GM21528 (cell line): Measurements from ENCODE around the gene RGS3.
"Not testable (repeated sequence)": the region's sequence is repeated elsewhere in the genome, so short reads cannot be mapped to it uniquely, and the experiment has no call there.

Source experiments
- ATAC-seq: cut with Tn5 transposase; IDR thresholded peaks from one replicate; pipeline ENCODE4 v1.9.1; 2021; ENCODE audit warnings: mild to moderate bottlenecking, moderate library complexity; ENCODE audit not compliant: unreplicated experiment, low FRiP score

Gene RGS3

GRCh38 chr9:113463418-113464285 is at the start of gene RGS3:
TSS of gene RGS3 (plus strand) at chr9:113463727. CDS start at chr9:113463803, 76 bp downstream.
- no peak for ATAC-seq

- peak; percentile 94 for ATAC-seq
Observed at GRCh38 chr9:113416149-113416721, 47.3 kb upstream of the RGS3 start.

GRCh38 chr9:113417370-113417769 is 46.2 kb upstream of the RGS3 start:
- ATAC-seq, result no peak

- ATAC-seq, result no peak
Observed at GRCh38 chr9:113421726-113422125, 41.8 kb upstream of the RGS3 start.

- ATAC-seq, result no peak
Observed at GRCh38 chr9:113425072-113425471, 38.5 kb upstream of the RGS3 start.

- no peak for ATAC-seq
Observed at GRCh38 chr9:113426701-113427100, 36.8 kb upstream of the RGS3 start.

- no peak for ATAC-seq
Observed at GRCh38 chr9:113427629-113428028, 35.9 kb upstream of the RGS3 start.

- no peak for ATAC-seq
Observed at GRCh38 chr9:113428062-113428615, 35.4 kb upstream of the RGS3 start.

GRCh38 chr9:113431191-113431590 is 32.3 kb upstream of the RGS3 start:
- no peak for ATAC-seq

GRCh38 chr9:113436728-113437515 is 26.6 kb upstream of the RGS3 start:
- no peak for ATAC-seq

- ATAC-seq, result not testable (repeated sequence)
Observed at GRCh38 chr9:113437716-113438115, 25.8 kb upstream of the RGS3 start.

GRCh38 chr9:113444736-113445135 is 18.8 kb upstream of the RGS3 start:
- ATAC-seq, result no peak

- no peak for ATAC-seq
Observed at GRCh38 chr9:113446323-113446740, 17.2 kb upstream of the RGS3 start.

- no peak for ATAC-seq
Observed at GRCh38 chr9:113449376-113449775, 14.2 kb upstream of the RGS3 start.

- ATAC-seq, result no peak
Observed at GRCh38 chr9:113452113-113452605, 11.4 kb upstream of the RGS3 start.

GRCh38 chr9:113454914-113455761 is 8.4 kb upstream of the RGS3 start:
- no peak for ATAC-seq

- ATAC-seq, result no peak
Observed at GRCh38 chr9:113456235-113456634, 7.3 kb upstream of the RGS3 start.

- no peak for ATAC-seq
Observed at GRCh38 chr9:113461285-113461684, 2.2 kb upstream of the RGS3 start.

GRCh38 chr9:113461943-113462342 is 1.6 kb upstream of the RGS3 start:
- no peak for ATAC-seq

- ATAC-seq, result no peak
Observed at GRCh38 chr9:113462781-113463286, 693 bp upstream of the RGS3 start.
